Activated T-helper 1 cell treated with anti-CD3 and anti-CD28 coated beads, Interleukin-2, amount 50 U/mL, for 16 hours (primary cell): ENCODE measurements around the gene PKD1L1.
"Not testable (repeated sequence)": the region's sequence is repeated elsewhere in the genome, so short reads cannot be mapped to it uniquely, and the experiment has no call there.

ENCODE experiments used
- DNase-seq, 2 donors: peaks; one replicate each; pipeline ENCODE4 v3.0.0-alpha.2; 2020; ENCODE audit warnings: low read depth in 1 of 2, low spot score in 1 of 2

PKD1L1 gene

GRCh38 chr7:47956220-47956619 lies 8.0 kb upstream of the PKD1L1 start:
- DNase-seq = no peak

DNA sequence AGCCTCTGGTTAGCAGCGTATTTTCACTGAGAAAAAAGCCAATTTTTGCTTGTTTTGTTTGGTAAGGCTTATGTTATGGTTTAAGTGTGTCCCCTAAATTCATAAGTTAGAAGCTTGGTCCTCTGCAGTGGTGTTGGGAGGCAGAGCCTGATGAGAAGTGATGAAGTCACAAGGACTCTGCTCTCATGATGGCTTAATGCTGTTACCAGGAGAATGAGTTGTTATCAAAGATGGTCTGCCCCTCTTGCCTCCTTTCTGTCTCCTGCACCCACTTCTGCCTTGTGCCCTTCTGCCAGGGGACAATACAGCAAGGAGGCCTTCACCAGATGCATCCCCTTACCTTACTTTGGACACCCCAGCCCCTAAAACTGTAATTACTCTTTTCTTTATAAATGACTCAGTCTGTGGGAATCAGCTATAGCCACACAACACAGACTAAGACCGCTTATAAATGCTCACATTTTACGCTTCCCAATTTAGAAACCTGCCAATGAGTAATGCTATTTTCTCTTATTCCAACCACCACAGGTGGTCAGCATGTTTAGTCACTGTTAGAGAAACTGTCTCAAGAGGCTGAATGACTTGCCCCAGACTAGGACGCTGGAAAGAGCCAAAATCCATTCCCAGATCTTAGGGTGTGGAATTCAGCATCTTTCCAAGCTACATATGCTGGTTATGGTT lies 6.1 kb upstream of the PKD1L1 start:
- no peak for DNase-seq

- DNase-seq = no peak
Measured at GRCh38 chr7:47953822-47954221, 5.6 kb upstream of the PKD1L1 start.

DNA sequence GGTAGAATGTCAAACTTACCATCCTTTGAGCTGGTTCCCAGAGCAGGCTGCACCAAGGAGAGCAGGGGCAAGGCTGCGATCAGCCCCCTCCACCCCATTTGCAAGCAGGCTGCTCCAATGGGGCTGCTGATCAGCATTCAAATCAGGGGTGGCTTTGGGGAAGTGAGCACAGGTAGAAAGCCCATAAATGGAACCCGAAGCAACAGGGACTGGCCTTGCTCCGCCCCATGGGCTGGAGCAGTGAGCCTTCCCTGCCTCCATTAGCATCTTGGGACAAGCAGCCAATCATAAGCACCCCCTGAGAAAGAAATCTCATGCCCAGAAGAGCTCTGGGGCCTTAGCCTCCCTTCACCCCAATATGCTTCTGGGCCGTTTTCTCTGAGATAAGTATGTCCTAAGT lies 4.0 kb upstream of the PKD1L1 start:
- DNase-seq = no peak

DNA sequence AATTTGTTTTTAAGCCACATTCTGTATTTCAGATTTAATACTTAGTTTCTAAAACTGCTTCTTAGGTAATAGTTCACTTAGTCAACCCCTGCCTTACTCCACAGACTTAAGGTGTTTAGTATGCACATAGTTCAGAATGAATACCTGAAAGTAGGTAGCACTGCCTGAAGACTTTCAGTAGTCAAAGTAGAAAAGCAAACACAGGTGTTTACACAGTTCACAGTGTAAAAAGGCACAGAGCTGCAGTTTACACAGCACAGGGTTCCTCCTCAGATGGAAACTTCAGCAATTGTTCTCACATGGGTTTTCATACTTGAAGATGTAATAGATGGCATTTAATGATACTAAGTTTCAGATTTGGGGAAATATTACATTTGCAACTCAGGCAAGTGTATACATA lies 3.1 kb upstream of the PKD1L1 start:
- DNase-seq = no peak

- DNase-seq = no peak
Measured at GRCh38 chr7:47950714-47951113, 2.4 kb upstream of the PKD1L1 start.

DNA sequence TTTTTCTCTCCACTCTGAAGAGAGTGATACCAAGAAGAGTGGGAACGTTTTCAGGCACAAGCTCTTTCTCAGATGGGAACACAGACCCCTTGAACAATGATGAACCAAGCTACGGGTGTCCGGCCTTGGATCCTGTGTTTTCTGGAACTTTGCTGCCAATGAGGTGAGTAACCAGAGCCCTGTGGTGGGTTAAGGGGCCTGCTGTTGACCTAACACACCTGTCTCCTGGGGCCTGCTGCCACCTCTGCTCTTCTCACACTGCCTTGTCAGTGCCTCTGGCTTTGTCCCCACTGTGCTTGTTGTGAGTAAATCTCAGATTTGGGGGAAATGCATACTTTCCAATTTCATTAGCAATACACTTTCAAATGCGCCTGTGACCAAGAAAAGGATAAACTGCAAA lies 1.4 kb upstream of the PKD1L1 start:
- no peak for DNase-seq

DNA sequence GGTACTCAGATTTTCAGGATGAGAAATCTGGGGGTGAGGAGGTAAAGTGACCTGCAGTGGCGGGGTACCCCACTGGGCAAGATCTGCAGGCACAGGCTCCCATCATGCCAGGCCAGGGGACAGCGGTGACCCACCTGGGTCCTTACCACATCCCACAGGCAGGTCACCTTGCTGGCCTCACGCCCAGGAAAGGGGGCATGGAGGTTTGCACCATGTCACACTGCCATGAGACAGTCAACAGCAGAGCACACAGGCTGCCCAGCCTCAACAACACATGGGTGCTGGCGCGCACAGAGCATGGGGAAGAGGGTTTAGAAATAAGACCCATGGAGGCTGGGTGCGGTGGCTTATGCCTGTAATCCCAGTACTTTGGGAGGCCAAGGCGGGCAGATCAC lies 914 bp downstream of the PKD1L1 start:
- no peak for DNase-seq

DNA sequence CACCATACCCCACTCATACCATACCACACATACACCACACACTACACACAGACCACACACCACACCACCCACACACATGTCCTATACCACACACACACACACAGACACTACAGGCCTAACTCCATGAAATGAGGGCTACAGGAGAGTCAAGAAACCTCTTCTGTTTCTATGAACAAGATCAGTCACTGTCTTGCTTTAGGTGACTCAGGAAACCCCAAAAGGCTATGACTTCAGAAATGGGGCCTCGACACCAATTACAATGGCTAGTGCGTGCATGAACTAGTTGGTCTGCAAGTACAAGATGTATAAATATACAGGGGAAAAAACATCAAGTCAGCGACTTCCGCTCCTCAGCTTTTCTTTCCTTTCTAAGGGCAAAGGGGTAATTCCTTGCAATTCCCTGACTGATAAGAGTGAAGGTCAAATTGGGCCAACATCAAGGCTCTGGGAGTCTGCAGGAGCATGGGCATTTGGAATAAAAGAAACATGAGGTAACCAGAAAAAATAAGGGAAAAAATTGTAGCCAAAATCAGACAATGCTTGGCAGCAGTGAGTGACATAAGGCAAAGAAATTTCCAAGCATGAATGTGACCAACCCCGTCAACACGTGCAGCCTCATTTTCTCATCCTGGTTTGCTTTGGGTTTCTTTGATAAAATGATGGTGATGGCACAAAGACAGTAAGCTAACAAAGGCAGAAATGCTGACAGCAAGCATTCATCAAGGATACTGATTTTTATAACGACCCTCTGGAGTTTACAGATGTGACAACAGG lies 1.5 kb downstream of the PKD1L1 start:
- DNase-seq = no peak

- peak; percentile 36 to 69 for DNase-seq
Measured at GRCh38 chr7:47945261-47946015, 2.8 kb downstream of the PKD1L1 start.

GRCh38 chr7:47944536-47945260 lies 3.6 kb downstream of the PKD1L1 start:
- no peak for DNase-seq

GRCh38 chr7:47943676-47944474 lies 4.4 kb downstream of the PKD1L1 start:
- DNase-seq = no peak

DNA sequence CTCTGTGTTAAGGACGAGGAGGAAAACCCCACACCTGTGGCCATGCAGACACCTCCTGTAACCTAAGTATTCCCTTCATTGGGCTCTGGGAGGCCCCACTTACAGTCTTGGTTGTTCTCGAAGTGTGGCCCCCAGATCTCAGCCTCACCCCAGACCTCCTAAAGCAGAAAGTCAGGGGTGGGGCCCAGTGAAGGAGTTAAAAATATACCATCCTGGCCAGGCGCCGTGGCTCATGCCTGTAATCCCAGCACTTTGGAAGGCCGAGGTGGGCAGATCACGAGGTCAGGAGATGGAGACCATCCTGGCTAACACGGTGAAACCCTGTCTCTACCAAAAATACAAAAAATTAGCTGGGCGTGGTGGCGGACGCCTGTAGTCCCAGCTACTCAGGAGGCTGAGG lies 5.6 kb downstream of the PKD1L1 start:
- not testable (repeated sequence) for DNase-seq

GRCh38 chr7:47942132-47942531 lies 6.1 kb downstream of the PKD1L1 start:
- no peak for DNase-seq

DNA sequence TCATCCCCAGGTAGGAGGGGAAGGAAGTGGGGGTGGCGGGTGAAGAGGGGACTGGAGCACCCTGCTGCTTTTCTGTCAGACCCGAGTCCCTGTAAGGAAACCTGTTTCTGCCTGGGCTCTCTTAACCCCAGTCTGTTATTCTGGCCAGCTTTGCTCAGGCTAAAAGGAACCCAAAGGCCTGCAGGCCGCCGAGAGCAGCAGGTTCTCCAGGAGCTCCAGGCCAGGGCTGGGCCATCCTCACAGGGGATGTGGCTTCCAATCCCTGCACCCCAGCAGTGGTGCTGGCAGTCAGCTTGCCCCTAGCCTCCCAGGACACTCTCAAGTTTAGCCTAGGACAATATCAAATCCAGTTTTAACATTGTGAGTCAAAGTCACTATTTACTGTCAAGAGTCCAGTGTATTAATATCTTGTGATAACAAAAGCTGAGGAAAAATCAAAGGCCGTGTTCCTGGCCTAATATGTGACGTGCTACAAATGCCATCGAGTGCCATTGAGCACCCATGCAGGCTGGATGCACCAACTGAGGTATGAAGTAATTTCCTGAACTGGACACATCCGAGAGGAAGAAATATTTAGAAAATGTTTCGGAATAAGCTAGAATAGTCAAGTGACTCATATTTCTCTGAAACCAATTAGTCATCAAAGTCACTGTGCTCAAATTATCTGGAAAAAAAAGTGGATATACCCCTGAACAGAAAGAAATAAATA lies 7.0 kb downstream of the PKD1L1 start:
- DNase-seq = no peak

GRCh38 chr7:47940088-47941013 lies 7.9 kb downstream of the PKD1L1 start:
- no peak for DNase-seq

DNA sequence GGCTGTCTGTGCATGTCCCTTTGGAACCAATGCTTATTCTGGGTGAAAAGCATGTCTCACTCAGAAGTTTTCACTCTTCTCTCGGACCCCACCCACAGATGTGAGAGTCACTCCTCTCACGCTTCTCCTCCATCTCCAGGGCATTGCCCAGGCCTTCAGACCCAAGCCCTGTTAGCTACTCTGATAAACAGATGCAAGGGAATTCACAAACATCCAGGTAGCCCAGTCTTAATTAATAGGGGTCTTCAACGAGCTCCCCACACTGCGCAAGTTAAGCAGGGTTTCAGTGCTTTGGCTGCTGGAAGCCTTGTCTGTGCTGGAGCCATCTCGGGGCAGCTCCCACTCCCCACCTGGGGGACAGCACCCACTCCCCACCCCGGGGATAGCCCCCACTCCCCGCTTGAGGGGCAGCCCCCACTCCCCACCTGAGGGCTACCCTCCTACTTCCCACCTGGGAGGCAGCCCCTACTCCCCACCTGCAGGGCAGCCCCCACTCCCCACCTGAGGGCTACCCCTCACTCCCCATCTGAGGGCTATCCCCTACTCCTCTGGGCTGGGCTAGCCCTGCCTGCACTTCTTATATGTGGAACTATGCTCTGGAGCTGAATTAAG lies 8.7 kb downstream of the PKD1L1 start:
- no peak for DNase-seq

DNA sequence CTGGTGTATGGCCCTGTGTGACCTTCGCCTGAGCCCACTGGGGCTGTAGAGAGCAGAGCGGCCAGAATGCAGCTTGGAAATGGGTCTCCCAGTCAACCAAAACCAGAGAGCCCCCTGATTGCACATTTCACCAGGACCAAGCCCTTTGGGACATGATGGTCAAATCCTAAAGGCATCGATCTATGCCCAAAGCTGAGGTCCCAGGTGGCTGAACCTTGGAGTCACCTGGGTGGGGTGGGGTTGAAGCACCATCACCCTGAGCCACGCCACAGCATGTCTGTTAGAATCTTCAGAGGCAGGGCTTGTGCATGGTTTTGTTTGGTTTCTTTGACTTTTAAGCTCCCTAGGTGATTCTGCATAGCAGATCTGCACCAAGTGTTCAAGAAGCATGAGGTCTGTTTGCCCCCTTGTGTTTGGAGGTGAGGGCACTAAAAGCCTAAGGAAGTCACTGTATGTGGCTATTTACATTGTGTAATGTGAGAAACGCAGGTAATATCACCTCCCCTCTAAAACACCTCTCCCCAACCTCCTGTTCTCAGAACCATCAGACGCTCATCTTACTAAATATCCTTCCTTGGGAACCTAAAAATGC lies 9.6 kb downstream of the PKD1L1 start:
- no peak for DNase-seq
